BJ (cell line): ENCODE results near the gene AGBL4. TPM values are rescaled to one million over a fixed set of nuclear protein-coding genes. Genes with fewer than 3 reads are reported as not detected.

Experiments
- CTCF ChIA-PET: fragments of 350-600 bp; formaldehyde crosslinking; extraction: SDS; loops from one replicate; lab custom pipeline; 2021; ENCODE audit warnings: antibody characterized with exemption, inconsistent platforms; lab: Yijun Ruan, JAX
- POLR2A ChIA-PET: fragments of 300-600 bp; sonication (Branson Sonifier 250); formaldehyde crosslinking; extraction: SDS; loops from one replicate; lab custom pipeline; 2021; ENCODE audit warnings: antibody characterized with exemption; lab: Charles Lee
- DNase-seq: peaks from one replicate; pipeline ENCODE4 v3.0.0-alpha.2; 2011; ENCODE audit warnings: low read depth
- H3K27me3 ChIP-seq: 2 replicates; pipeline ENCODE4 v1.6.0; 2011; ENCODE audit warnings: low read length; ENCODE audit not compliant: control insufficient read depth, insufficient read depth
- H3K36me3 ChIP-seq: 2 replicates; pipeline ENCODE4 v1.5.1; 2011; ENCODE audit warnings: low read length; ENCODE audit not compliant: control insufficient read depth, insufficient read depth
- H3K4me3 ChIP-seq: 2 replicates; pipeline ENCODE4 v1.5.1; 2011; ENCODE audit warnings: low read depth, mild to moderate bottlenecking, control low read depth, low read length
- CTCF ChIP-seq: IDR thresholded peaks from 2 replicates; pipeline ENCODE4 v1.5.1; 2011; ENCODE audit warnings: low read depth, mild to moderate bottlenecking, control low read depth, inconsistent platforms, low read length, moderate library complexity; ENCODE audit not compliant: insufficient read depth
- polyA plus RNA-seq: library from polyadenylated mRNA; depleted of rRNA; stranded (reverse); fragments of >200 nt; gene quantifications from 2 replicates; pipeline ENCODE4 v1.2.3, GENCODE V29; 2011

Gene AGBL4
- polyA plus RNA-seq, 1 experiment = not detected

GRCh38 chr1:48576565-48576964 lies 1447.2 kb downstream of the AGBL4 start:
- ChIA-PET CTCF (interaction anchor here (1.9 kb wide), 1 partner anchor 122 kb away, joined by 4 read pairs; no protein-coding TSS in a partner anchor), POLR2A (no interaction called here)
- Histone ChIP-seq H3K36me3 (no peaks in the 10 kb centered on the region), H3K4me3 (no peak overlapping the region), H3K27me3 (no peaks in the 10 kb centered on the region)
- DNase-seq = no peak
- TF ChIP-seq CTCF = no peak

DNA sequence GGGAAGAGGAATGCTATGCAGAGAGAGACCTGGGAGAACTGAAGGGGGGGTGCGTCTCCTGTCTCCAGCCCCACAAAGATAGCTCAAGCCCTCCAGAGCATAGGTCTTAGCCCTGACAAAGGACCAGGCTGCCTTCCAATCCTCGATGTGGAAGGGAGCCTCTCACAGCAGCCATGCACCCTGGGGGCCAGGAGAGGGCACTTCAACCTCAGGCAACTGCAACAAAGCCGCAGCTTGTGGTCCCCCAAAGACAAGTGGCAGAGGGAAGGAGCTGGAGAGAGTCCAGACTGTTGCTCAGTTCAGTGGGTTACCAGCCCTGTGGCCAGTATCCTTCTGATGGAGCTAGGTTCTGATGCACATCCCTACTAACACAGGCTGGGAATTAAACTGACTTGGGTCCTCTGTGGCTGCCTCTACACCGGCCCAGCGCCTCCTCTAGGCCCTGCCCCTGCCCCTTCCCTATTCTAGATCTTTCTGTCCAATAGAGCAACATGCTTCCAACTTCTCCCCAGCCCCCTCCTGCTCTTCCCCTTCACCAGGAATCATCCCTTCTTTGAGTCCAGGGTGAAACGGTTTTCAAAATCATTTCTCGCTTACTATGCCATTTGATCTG lies 1451.0 kb downstream of the AGBL4 start:
- ChIA-PET CTCF (interaction anchor here (0.8 to 2.9 kb wide), 8 partner anchors 35 to 338 kb away, joined by 3 to 21 read pairs (median 4); no protein-coding TSS in a partner anchor), POLR2A (no interaction called here)
- no peaks in the 10 kb centered on the region for H3K36me3 ChIP-seq
- DNase-seq = no peak
- no peak overlapping the region for H3K4me3 ChIP-seq
- no peaks in the 10 kb centered on the region for H3K27me3 ChIP-seq
- peak; percentile 59 for TF ChIP-seq CTCF

- TF ChIP-seq CTCF = no peak
- H3K27me3 ChIP-seq = no peaks in the 10 kb centered on the region
- POLR2A ChIA-PET = no interaction called here
- CTCF ChIA-PET = interaction anchor here (0.6 to 2.9 kb wide), 11 partner anchors 9 to 399 kb away, joined by 3 to 21 read pairs (median 4); no protein-coding TSS in a partner anchor
- no peak for DNase-seq
- no peaks in the 10 kb centered on the region for H3K36me3 ChIP-seq
- H3K4me3 ChIP-seq = no peak overlapping the region
Observed at GRCh38 chr1:48572134-48572533, 1451.6 kb downstream of the AGBL4 start.

DNA sequence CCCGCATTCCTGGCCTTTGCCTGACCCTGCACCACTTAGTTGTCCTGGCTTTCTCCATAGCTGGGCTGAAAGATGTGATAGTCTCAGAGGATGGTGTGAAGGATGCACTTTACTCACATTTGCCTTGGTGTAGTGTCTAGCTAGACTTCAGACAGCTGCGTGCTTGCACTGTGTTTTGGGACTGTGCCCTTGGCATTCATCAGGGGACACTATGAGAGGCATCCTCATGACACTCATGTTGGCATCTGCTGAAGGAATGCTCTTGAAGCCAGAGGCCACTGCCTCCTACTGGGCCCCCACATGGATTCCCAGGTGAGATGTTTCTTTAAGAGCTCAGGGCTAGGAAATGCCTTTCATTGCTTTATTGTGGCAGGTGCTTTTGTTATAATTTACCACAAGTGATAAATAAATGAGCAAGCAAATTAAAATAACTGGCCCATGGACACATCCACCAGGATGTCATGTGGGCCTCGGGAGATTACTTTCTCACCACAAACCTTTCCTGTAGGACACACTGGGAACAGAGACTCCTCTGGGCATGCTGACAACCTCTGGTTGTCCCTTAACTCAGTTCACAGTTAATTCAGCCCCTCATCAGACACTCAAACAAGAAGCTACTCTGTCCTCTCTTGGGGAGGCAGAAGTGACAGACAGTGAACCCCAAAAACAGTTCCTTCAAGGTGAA lies 1452.3 kb downstream of the AGBL4 start:
- H3K27me3 ChIP-seq = no peaks in the 10 kb centered on the region
- no peaks in the 10 kb centered on the region for H3K36me3 ChIP-seq
- ChIA-PET CTCF (interaction anchor here (0.6 to 2.9 kb wide), 10 partner anchors 10 to 398 kb away, joined by 3 to 21 read pairs (median 4); no protein-coding TSS in a partner anchor), POLR2A (no interaction called here)
- no peak for DNase-seq
- no peak for TF ChIP-seq CTCF
- H3K4me3 ChIP-seq = no peak overlapping the region

DNA sequence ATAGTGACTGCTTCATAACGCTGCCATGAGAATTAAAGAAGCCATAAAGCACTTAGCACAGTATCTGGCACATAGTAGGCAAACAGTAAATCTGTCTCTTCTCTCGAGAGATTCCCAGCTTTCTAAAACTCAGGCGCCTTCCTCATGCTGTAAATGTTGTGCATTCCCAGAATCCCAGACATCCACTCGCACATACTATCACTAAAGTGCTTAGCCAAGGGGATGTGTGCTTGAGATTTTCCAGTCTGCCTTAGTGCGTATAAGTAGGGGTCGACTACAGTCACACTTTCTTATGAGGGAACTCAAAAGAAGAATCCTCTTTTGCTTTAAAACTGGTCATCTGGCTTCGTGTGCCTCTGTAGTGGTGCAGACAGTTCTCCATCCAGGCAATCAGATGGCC lies 1453.2 kb downstream of the AGBL4 start:
- ChIA-PET POLR2A (no interaction called here), CTCF (interaction anchor here (1.0 to 2.9 kb wide), 4 partner anchors 13 to 247 kb away, joined by 3 to 14 read pairs (median 4); no protein-coding TSS in a partner anchor)
- TF ChIP-seq CTCF = no peak
- Histone ChIP-seq H3K4me3 (no peak overlapping the region), H3K36me3 (no peaks in the 10 kb centered on the region), H3K27me3 (no peaks in the 10 kb centered on the region)
- no peak for DNase-seq
